ENCODE data around the gene RANBP17. TPM values are rescaled to one million over a fixed set of nuclear protein-coding genes. Genes with fewer than 3 reads are reported as not detected.

Gene RANBP17
- total RNA-seq, 1 donor from 2014 or later = 0.96 TPM

- H3K4me3 ChIP-seq = no peak overlapping the region
- H3K36me3 ChIP-seq = no peaks in the 10 kb centered on the region
- H3K4me1 ChIP-seq = no peaks in the 10 kb centered on the region
- DNase-seq (ENCODE audit: low spot score in 2 of 2) = no peak
- no peak overlapping the region for H3K27ac ChIP-seq
- H3K9me3 ChIP-seq = no peaks in the 10 kb centered on the region
- no peaks in the 10 kb centered on the region for H3K27me3 ChIP-seq
- intact Hi-C loops (cut with DNase I) = no loop called here
- TF ChIP-seq CTCF (IDR thresholded peaks at IDR 0.05) = no peak
Measured at GRCh38 chr5:171192111-171192510, 330.3 kb downstream of the RANBP17 start.

- Histone ChIP-seq H3K4me1 (no peaks in the 10 kb centered on the region), H3K36me3 (no peaks in the 10 kb centered on the region), H3K4me3 (no peak overlapping the region), H3K9me3 (no peaks in the 10 kb centered on the region), H3K27ac (no peak overlapping the region), H3K27me3 (no peaks in the 10 kb centered on the region)
- intact Hi-C loops (cut with DNase I) = no loop called here
- no peak for TF ChIP-seq CTCF (IDR thresholded peaks at IDR 0.05)
- DNase-seq (ENCODE audit: low spot score in 2 of 2) = no peak
Measured at GRCh38 chr5:171201310-171201709, 339.5 kb downstream of the RANBP17 start.

- DNase-seq (ENCODE audit: low spot score in 2 of 2) = no peak
- H3K4me1 ChIP-seq = no peaks in the 10 kb centered on the region
- H3K27ac ChIP-seq = no peak overlapping the region
- H3K4me3 ChIP-seq = no peak overlapping the region
- no peaks in the 10 kb centered on the region for H3K36me3 ChIP-seq
- intact Hi-C loops (cut with DNase I) = loop anchor here (5.0 kb wide), 1 partner anchor 132 kb away; no protein-coding TSS in a partner anchor
- no peaks in the 10 kb centered on the region for H3K9me3 ChIP-seq
- no peak for TF ChIP-seq CTCF (IDR thresholded peaks at IDR 0.05)
- H3K27me3 ChIP-seq = no peaks in the 10 kb centered on the region
Measured at GRCh38 chr5:171205375-171205774, 343.6 kb downstream of the RANBP17 start.

GRCh38 chr5:171207256-171207847 is 345.5 kb downstream of the RANBP17 start:
- no peak overlapping the region for H3K27ac ChIP-seq
- H3K4me1 ChIP-seq = no peaks in the 10 kb centered on the region
- intact Hi-C loops (cut with DNase I) = loop anchor here (5.0 kb wide), 1 partner anchor 130 kb away; no protein-coding TSS in a partner anchor
- no peaks in the 10 kb centered on the region for H3K36me3 ChIP-seq
- peak in 1 of 3 experiments; percentile 47 for TF ChIP-seq CTCF (IDR thresholded peaks at IDR 0.05)
- no peaks in the 10 kb centered on the region for H3K27me3 ChIP-seq
- H3K9me3 ChIP-seq = no peaks in the 10 kb centered on the region
- no peak overlapping the region for H3K4me3 ChIP-seq
- DNase-seq (ENCODE audit: low spot score in 2 of 2) = no peak

GRCh38 chr5:171221916-171222315 is 360.1 kb downstream of the RANBP17 start:
- DNase-seq (ENCODE audit: low spot score in 2 of 2) = no peak
- Histone ChIP-seq H3K36me3 (no peaks in the 10 kb centered on the region), H3K27ac (no peak overlapping the region), H3K4me3 (no peak overlapping the region), H3K4me1 (no peaks in the 10 kb centered on the region), H3K27me3 (no peaks in the 10 kb centered on the region), H3K9me3 (no peaks in the 10 kb centered on the region)
- intact Hi-C loops (cut with DNase I) = no loop called here
- TF ChIP-seq CTCF (IDR thresholded peaks at IDR 0.05) = no peak

GRCh38 chr5:171223927-171224326 is 362.1 kb downstream of the RANBP17 start:
- intact Hi-C loops (cut with DNase I) = no loop called here
- Histone ChIP-seq H3K27ac (no peak overlapping the region), H3K27me3 (no peaks in the 10 kb centered on the region), H3K9me3 (no peaks in the 10 kb centered on the region), H3K4me1 (no peaks in the 10 kb centered on the region), H3K4me3 (no peak overlapping the region), H3K36me3 (no peaks in the 10 kb centered on the region)
- no peak for DNase-seq (ENCODE audit: low spot score in 2 of 2)
- TF ChIP-seq CTCF (IDR thresholded peaks at IDR 0.05) = no peak

All from ascending aorta (tissue), 2 donors.